ENCODE data around the gene FNDC8. TPM values are rescaled to one million over a fixed set of nuclear protein-coding genes. Genes with fewer than 3 reads are reported as not detected.

Gene FNDC8
- total and polyA plus RNA-seq, 2 of the 4 experiments (the other 2 are of a cell fraction): not detected

- Histone ChIP-seq H3K9me3 (ENCODE audit: control insufficient read depth, insufficient read depth, low read length) (no peaks in the 10 kb centered on the region), H2BK5ac (ENCODE audit: low read depth, low read length, poor library complexity, severe bottlenecking) (no peak overlapping the region), H2AK9ac (replicated peaks; ENCODE audit: low read depth, low read length, poor library complexity) (no peak overlapping the region), H3K14ac (replicated peaks; ENCODE audit: low read depth, low read length) (peak overlapping the region; percentile 59; the same call in 1 of the 2 replicates), H2BK15ac (ENCODE audit: low read depth, low read length) (peak overlapping the region; percentile 35; the same call in 1 of the 3 replicates), H3K27me3 (ENCODE audit: control insufficient read depth, insufficient read depth, low read length) (no peaks in the 10 kb centered on the region), H3K56ac (ENCODE audit: extremely low read depth, insufficient read depth, low read length) (no peak overlapping the region), H2BK20ac (ENCODE audit: low read depth, low read length) (no peak overlapping the region), H3K4me3 (ENCODE audit: insufficient read depth, low read depth, low read length) (no peak overlapping the region), H3K79me1 (ENCODE audit: low read depth in 1 of 2, low read length in 2 of 2) (peaks cover 5 to 52% of the 10 kb centered on the region in 2 experiments; a peak in 3 of 4 replicates), H3K4me1 (ENCODE audit: control insufficient read depth, insufficient read depth, low read length) (peaks cover 12% of the 10 kb centered on the region), H3K9ac (ENCODE audit: low read depth, low read length) (no peak overlapping the region), H3K9me1 (ENCODE audit: insufficient read depth, low read length) (peaks cover 18% of the 10 kb centered on the region), H3K4ac (ENCODE audit: low read depth, low read length) (peak overlapping the region; percentile 36; the same call in 1 of the 2 replicates), H2AFZ (replicated peaks; ENCODE audit: low read length, poor library complexity) (no peak overlapping the region), H2BK120ac (ENCODE audit: low read depth, low read length) (peak overlapping the region; percentile 36; the same call in 1 of the 2 replicates), H4K20me1 (ENCODE audit: insufficient read depth, low read length) (peaks cover 2% of the 10 kb centered on the region), H3K4me2 (ENCODE audit: low read depth, low read length) (no peak overlapping the region; the same call in 1 of the 2 replicates), H3K18ac (ENCODE audit: low read depth, low read length) (no peak overlapping the region), H4K91ac (ENCODE audit: insufficient read depth, low read depth, low read length) (no peak overlapping the region), H3K36me3 (ENCODE audit: control insufficient read depth, insufficient read depth, low read length) (no peaks in the 10 kb centered on the region), H3K23ac (ENCODE audit: low read depth, low read length) (peak overlapping the region; percentile 89), H3K27ac (ENCODE audit: insufficient read depth, low read length) (no peak overlapping the region), H4K5ac (ENCODE audit: low read depth, low read length) (no peak overlapping the region), H4K8ac (ENCODE audit: low read depth in 2 of 2, low read length in 2 of 2) (peak overlapping the region in 1 of 2 experiments; percentile 32; a peak in 1 of 4 replicates), H2AK5ac (ENCODE audit: low read depth, low read length) (peak overlapping the region; percentile 84)
- POLR2A ChIA-PET (ENCODE audit: unreplicated experiment): no interaction called here
- no CpG with 5 or more reads among the region's 8 CpGs for WGBS, 2 experiments (ENCODE audit: extremely low coverage in 2 of 2, insufficient read length in 1 of 2)
- CTCF ChIA-PET: no interaction called here
- DNase-seq (no peak), ATAC-seq (ENCODE audit: low read depth) (no peak)
- dilution Hi-C loops (cut with HindIII; ENCODE audit: low sequenced_read_pairs, unreplicated experiment) (no loop called here), in situ Hi-C loops (cut with MboI; ENCODE audit: low sequenced_read_pairs) (no loop called here), intact Hi-C loops (cut with micrococcal nuclease) (no loop called here)
- no TSS peak for BruUV-seq (replicated peaks)
- no peak for TF ChIP-seq RFX5 (IDR thresholded peaks at IDR 0.05; ENCODE audit: low read depth, low read length)
- TF ChIP-seq POLR2A (IDR thresholded peaks at IDR 0.05; ENCODE audit: low read depth, low read length): no peak
- TF ChIP-seq USF2 (IDR thresholded peaks at IDR 0.05; ENCODE audit: low read depth, low read length): no peak
- no peak for TF ChIP-seq MAFK (IDR thresholded peaks at IDR 0.05; ENCODE audit: low read depth, low read length)
- no peak for TF ChIP-seq MXI1 (IDR thresholded peaks at IDR 0.05; ENCODE audit: borderline replicate concordance, low read depth, low read length)
- TF ChIP-seq CEBPB (IDR thresholded peaks at IDR 0.05; ENCODE audit: low read depth, low read length): no peak
- TF ChIP-seq RAD21 (IDR thresholded peaks at IDR 0.05; ENCODE audit: low read length): no peak
- TF ChIP-seq SMC3 (IDR thresholded peaks at IDR 0.05; ENCODE audit: low read depth, low read length): no peak
Observed at GRCh38 chr17:35086931-35087573, 34.4 kb upstream of the FNDC8 start.
